NCI-H524 treated with DMSO at 0.1 percent for 48 hours (cell line): Measurements from ENCODE around the gene TMCO1.
"Not testable (repeated sequence)": the region's sequence is repeated elsewhere in the genome, so short reads cannot be mapped to it uniquely, and the experiment has no call there.

ENCODE experiments used
- DNase-seq: peaks from one replicate; lab custom pipeline; 2025; lab: John Stamatoyannopoulos, UW

TMCO1 gene

DNA sequence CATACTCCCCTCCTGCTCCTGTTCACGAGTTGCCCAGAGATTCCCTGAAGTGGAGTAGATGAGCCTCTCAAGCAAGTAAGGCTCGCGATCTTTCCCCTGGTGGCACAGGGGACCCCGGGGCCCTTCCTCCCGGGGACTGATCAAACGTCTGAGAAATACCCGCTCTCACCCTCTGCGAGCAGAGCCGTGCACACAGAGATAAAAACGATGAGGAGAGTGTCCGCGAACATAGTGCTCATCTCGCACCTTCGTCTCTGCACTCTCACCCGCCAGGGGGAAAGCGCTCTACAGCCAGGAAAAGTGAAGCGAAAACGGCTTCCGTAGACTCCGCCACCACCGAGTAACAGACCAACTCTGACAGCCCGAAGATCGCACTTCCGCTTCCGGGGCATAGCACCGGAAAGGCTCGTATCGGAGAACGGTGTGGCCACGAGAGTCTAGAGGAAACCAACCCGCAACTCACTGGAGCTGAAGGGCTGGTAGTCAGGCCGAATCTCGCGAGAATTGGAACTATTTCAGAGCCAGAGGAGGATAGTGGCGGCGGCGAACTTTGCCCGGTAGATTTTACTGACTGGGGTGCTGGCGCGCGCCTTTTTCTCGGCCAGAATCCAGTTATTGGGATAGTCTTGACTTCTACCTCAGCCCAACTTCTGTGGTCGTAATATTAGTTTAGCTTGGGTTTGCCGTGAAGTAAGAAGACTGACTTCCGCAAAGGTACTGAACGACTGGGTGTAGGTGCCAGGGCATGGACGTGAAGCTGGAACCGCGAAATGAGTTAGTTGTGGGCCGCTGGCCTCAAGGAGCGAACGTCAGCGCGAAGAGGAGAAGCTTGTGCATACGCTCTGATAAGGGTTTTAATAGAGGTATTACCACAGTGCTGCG, at the start of gene TMCO1:
Gene TMCO1, minus strand, starts transcription at position 356 of the 882 bp plus-strand sequence. Its CDS starts 117 bp downstream, at position 239.
- peak; percentile 78 for DNase-seq

- no peak for DNase-seq
Observed at GRCh38 chr1:165816826-165817497, 48.3 kb upstream of the TMCO1 start.

DNA sequence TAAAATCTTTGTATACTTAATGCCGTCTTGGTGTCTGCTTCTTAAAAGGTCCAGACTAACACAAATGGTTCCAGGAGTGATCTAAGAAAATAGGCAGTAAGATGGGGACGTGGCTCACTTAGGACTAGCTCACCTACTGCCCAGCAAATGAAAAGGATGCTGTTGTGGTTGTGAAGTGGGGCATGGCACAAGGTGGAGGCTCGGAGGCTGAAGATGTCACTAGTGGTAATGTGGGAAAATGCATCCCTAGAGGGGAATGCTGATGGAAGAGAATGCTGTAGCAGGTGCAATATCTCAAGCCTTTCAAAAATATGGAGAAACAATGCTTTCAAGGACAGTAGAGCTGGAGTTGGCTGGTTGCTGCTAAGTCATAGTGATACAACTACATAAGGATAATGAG, 47.5 kb upstream of the TMCO1 start:
- DNase-seq = no peak

DNA sequence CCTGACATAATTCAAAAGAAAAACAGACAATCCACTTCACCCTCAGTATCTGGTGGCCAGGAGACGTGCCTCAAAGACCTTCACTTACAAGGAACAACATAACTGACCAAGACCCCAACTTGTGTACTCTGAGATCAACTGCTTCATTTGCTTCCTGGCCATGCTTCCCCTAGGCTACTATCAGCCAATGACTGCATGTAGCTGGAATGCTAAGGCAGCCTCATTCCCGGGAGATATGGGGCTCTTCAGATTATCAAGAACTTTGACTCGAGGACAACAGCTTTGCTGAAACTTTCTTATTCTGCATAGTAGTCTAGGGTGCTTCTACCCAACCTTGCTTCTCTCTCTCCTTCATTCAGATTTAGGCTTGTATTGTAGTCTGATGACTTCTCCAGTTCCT, 47.1 kb upstream of the TMCO1 start:
- no peak for DNase-seq

- DNase-seq = no peak
Observed at GRCh38 chr1:165807613-165808012, 38.9 kb upstream of the TMCO1 start.

DNA sequence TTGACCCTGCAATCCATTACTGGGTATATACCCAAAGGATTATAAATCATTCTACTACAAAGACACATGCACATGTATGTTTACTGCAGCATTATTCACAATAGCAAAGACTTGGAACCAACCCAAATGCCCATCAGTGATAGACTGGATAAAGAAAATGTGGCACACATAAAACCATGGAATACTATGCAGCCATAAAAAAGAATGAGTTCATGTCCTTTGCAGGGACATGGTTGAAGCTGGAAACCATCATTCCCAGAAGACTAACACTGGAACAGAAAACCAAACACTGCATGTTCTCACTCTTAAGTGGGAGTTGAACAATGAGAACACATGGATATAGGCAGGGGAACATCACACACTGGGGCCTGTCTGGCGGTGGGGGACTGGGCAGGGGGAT, 35.8 kb upstream of the TMCO1 start:
- not testable (repeated sequence) for DNase-seq

- no peak for DNase-seq
Observed at GRCh38 chr1:165799387-165799786, 30.7 kb upstream of the TMCO1 start.

- DNase-seq = no peak
Observed at GRCh38 chr1:165795894-165796293, 27.2 kb upstream of the TMCO1 start.

DNA sequence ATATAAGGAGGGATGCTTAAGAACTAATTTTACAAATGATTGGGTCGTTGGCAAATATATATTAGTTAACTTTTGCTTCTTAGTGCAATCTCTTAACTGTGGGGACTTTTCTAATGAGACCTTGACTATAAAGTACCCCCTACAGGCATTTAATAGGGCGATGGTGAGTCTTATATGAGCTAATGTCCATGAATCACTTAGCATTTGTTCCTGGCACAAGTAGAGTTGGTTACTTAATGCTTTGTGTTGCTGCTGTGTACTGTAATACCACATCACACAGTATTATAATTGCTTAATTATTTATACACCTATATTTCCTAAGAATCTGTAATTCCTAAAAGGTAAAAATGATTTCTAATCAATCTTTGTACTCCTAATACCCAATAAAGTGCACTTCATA, 25.3 kb upstream of the TMCO1 start:
- DNase-seq = no peak

- DNase-seq = no peak
Observed at GRCh38 chr1:165787741-165788140, 19.1 kb upstream of the TMCO1 start.

- DNase-seq = not testable (repeated sequence)
Observed at GRCh38 chr1:165783519-165783918, 14.9 kb upstream of the TMCO1 start.

DNA sequence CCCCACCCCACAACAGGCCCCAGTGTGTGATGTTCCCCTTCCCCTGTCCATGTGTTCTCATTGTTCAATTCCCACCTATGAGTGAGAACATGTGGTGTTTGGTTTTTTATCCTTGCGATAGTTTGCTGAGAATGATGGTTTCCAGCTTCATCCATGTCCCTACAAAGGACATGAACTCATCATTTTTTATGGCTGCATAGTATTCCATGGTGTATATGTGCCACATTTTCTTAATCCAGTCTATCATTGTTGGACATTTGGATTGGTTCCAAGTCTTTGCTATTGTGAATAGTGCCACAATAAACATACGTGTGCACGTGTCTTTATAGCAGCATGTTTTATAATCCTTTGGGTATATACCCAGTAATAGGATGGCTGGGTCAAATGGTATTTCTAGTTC, 9.5 kb upstream of the TMCO1 start:
- not testable (repeated sequence) for DNase-seq

GRCh38 chr1:165773324-165773965, 4.8 kb upstream of the TMCO1 start:
- no peak for DNase-seq

DNA sequence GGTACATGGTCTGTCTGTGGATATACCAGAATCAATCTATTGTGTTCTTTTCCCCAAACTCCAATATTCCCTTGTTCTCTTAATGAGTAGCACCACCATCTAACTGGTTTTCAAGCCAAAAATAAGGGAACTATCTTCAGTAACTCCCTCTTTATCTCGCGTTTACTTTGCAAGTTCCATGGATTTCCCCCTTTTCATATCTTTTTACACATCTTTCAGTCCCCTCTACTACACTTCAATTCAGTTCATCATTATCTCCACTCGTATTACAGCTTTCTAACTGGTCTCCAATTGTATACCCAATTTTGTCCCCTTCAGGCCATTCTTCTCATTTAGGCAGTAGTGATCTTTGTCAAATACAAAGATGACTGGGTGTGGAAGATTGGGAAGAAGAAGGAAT, 4.1 kb upstream of the TMCO1 start:
- DNase-seq = no peak

DNA sequence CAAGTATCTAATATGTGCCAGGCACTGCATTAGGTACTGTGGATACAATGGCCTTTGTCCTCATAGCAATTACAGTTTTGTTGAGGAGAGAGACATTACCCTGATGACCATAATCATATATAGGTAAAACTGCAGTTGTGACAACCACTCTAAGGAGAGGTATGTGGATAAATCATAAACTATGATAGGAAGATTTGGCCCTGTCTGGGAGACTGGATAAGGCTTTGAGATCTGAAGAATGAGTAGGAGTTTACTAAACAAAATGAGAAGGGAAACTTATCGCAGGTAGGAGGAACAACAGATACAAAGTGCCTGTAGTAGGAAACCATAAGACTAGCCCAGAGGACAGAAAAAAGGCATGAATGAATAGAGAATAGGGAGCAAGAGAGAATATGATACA, 4.4 kb downstream of the TMCO1 start:
- DNase-seq = no peak

- DNase-seq = no peak
Observed at GRCh38 chr1:165763442-165763841, 5.2 kb downstream of the TMCO1 start.

DNA sequence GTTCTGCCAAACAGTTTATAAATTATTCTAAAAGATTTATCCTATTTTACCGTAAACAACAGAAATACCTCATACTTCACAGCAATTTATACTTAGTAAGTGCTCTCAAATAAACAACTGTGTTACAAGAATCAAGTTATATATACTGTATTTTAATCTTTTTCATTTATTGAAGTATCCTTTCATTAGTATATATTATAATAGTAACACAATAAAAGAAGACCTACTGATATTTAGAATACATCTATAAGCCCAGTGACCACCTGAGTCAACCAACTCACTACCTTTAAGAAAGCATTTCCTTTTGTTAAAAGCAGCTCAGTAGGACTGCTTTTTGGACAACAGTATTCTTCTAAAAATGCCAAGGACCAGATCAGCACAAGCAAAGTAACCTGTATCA, 5.9 kb downstream of the TMCO1 start:
- no peak for DNase-seq

GRCh38 chr1:165759095-165759494, 9.6 kb downstream of the TMCO1 start:
- no peak for DNase-seq

- no peak for DNase-seq
Observed at GRCh38 chr1:165755393-165756010, 13.2 kb downstream of the TMCO1 start.

GRCh38 chr1:165753934-165754333, 14.7 kb downstream of the TMCO1 start:
- no peak for DNase-seq

GRCh38 chr1:165748550-165748949, 20.1 kb downstream of the TMCO1 start:
- no peak for DNase-seq
